ENCODE results near the gene PTPRCAP.
"Not testable (repeated sequence)": the region's sequence is repeated elsewhere in the genome, so short reads cannot be mapped to it uniquely, and the experiment has no call there.

Gene PTPRCAP

GRCh38 chr11:67437082-67437808 lies at the start of gene PTPRCAP:
PTPRCAP (minus strand) TSS chr11:67437682; CDS start chr11:67437619, 63 bp downstream.
- DNase-seq, result no peak

- DNase-seq, result no peak
Observed at GRCh38 chr11:67486481-67487195, 49.2 kb upstream of the PTPRCAP start.

- not testable (repeated sequence) for DNase-seq
Observed at GRCh38 chr11:67485873-67486361, 48.4 kb upstream of the PTPRCAP start.

GRCh38 chr11:67484847-67485311 lies 47.4 kb upstream of the PTPRCAP start:
- no peak for DNase-seq

GRCh38 chr11:67483831-67484665 lies 46.6 kb upstream of the PTPRCAP start:
- DNase-seq, result no peak

GRCh38 chr11:67482827-67483798 lies 45.6 kb upstream of the PTPRCAP start, which contains the start of gene AIP:
AIP (plus strand) TSS chr11:67483026; CDS start chr11:67483159, 133 bp downstream.
- DNase-seq, result peak; percentile 100

- no peak for DNase-seq
Observed at GRCh38 chr11:67482275-67482826, 44.9 kb upstream of the PTPRCAP start.

- DNase-seq, result not testable (repeated sequence)
Observed at GRCh38 chr11:67477344-67478050, 40.0 kb upstream of the PTPRCAP start.

GRCh38 chr11:67476692-67477091 lies 39.2 kb upstream of the PTPRCAP start:
- not testable (repeated sequence) for DNase-seq

GRCh38 chr11:67472882-67473281 lies 35.4 kb upstream of the PTPRCAP start:
- no peak for DNase-seq

GRCh38 chr11:67470337-67471002 lies 33.0 kb upstream of the PTPRCAP start:
- no peak for DNase-seq

- DNase-seq, result no peak
Observed at GRCh38 chr11:67469508-67469811, 32.0 kb upstream of the PTPRCAP start.

- peak; percentile 96 for DNase-seq
Observed at GRCh38 chr11:67468759-67469507, 31.5 kb upstream of the PTPRCAP start, which contains the start of gene TMEM134. TMEM134 (minus strand) TSS chr11:67469251; CDS start chr11:67469192, 59 bp downstream.

- DNase-seq, result no peak
Observed at GRCh38 chr11:67468456-67468758, 30.9 kb upstream of the PTPRCAP start.

GRCh38 chr11:67468056-67468455 lies 30.6 kb upstream of the PTPRCAP start:
- no peak for DNase-seq

GRCh38 chr11:67466962-67467771 lies 29.7 kb upstream of the PTPRCAP start:
- DNase-seq, result no peak

- DNase-seq, result no peak
Observed at GRCh38 chr11:67466367-67466766, 28.9 kb upstream of the PTPRCAP start.

- DNase-seq, result not testable (repeated sequence)
Observed at GRCh38 chr11:67465530-67465929, 28.0 kb upstream of the PTPRCAP start.

GRCh38 chr11:67465189-67465510 lies 27.7 kb upstream of the PTPRCAP start:
- no peak for DNase-seq

Data from eye (tissue), 1 donor.